Measurements from ENCODE around the gene POLR2J. TPM values are rescaled to one million over a fixed set of nuclear protein-coding genes. Genes with fewer than 3 reads are reported as not detected.

POLR2J gene
- total RNA-seq, 2 experiments from 2014 or later, result 49.1 to 54.7 TPM

- no peak for DNase-seq
- H3K9me3 Mint-ChIP-seq, result no peaks in the 10 kb centered on the region
- POLR2A ChIA-PET, result interaction anchor here (1.2 kb wide), 1 partner anchor 9 kb away, joined by 3 read pairs; the partner anchor contains the start of gene ALKBH4
- peaks cover 4% of the 10 kb centered on the region for H3K36me3 Mint-ChIP-seq (ENCODE audit: low read depth)
- no peaks in the 10 kb centered on the region for H3K4me1 Mint-ChIP-seq (ENCODE audit: low read depth)
- CTCF ChIA-PET, result interaction anchor here (2.5 kb wide), 1 partner anchor 61 kb away, joined by 6 read pairs; no protein-coding TSS in a partner anchor
- intact Hi-C loops (cut with micrococcal nuclease), result no loop called here
- H3K27ac Mint-ChIP-seq, result no peak overlapping the region
- no peak overlapping the region for H3K4me3 Mint-ChIP-seq
- H3K27me3 Mint-ChIP-seq, result no peaks in the 10 kb centered on the region
- ATAC-seq, result no peak
- TF ChIP-seq CTCF (IDR thresholded peaks at IDR 0.05), result no peak
Measured at GRCh38 chr7:102473271-102473991, 5.3 kb downstream of the POLR2J start.

GRCh38 chr7:102472126-102473041, 6.3 kb downstream of the POLR2J start:
- ATAC-seq (no peak), DNase-seq (no peak)
- Mint-ChIP-seq H3K27ac (no peak overlapping the region), H3K4me3 (no peak overlapping the region), H3K36me3 (ENCODE audit: low read depth) (peaks cover 4% of the 10 kb centered on the region), H3K27me3 (no peaks in the 10 kb centered on the region), H3K4me1 (ENCODE audit: low read depth) (no peaks in the 10 kb centered on the region), H3K9me3 (no peaks in the 10 kb centered on the region)
- ChIA-PET CTCF (interaction anchor here (2.5 kb wide), 1 partner anchor 60 kb away, joined by 6 read pairs; no protein-coding TSS in a partner anchor), POLR2A (interaction anchor here (1.9 kb wide), 1 partner anchor 39 kb away, joined by 5 read pairs; the partner anchor contains the start of gene ORAI2)
- intact Hi-C loops (cut with micrococcal nuclease), result no loop called here
- no peak for TF ChIP-seq CTCF (IDR thresholded peaks at IDR 0.05)

GRCh38 chr7:102471791-102472125, 7.0 kb downstream of the POLR2J start:
- intact Hi-C loops (cut with micrococcal nuclease), result no loop called here
- peaks cover 2% of the 10 kb centered on the region for H3K4me1 Mint-ChIP-seq (ENCODE audit: low read depth)
- no peak overlapping the region for H3K27ac Mint-ChIP-seq
- CTCF ChIA-PET, result interaction anchor here (2.5 kb wide), 1 partner anchor 59 kb away, joined by 6 read pairs; no protein-coding TSS in a partner anchor
- peaks cover 6% of the 10 kb centered on the region for H3K36me3 Mint-ChIP-seq (ENCODE audit: low read depth)
- TF ChIP-seq CTCF (IDR thresholded peaks at IDR 0.05), result no peak
- ATAC-seq (no peak), DNase-seq (no peak)
- no peak overlapping the region for H3K4me3 Mint-ChIP-seq
- POLR2A ChIA-PET, result interaction anchor here (1.9 kb wide), 1 partner anchor 38 kb away, joined by 5 read pairs; the partner anchor contains the start of gene ORAI2
- no peaks in the 10 kb centered on the region for H3K27me3 Mint-ChIP-seq
- H3K9me3 Mint-ChIP-seq, result no peaks in the 10 kb centered on the region

- H3K27ac Mint-ChIP-seq, result no peak overlapping the region
Measured at GRCh38 chr7:102469972-102470825, 8.5 kb downstream of the POLR2J start.

More at GRCh38 chr7:102469972-102470825, 8.5 kb downstream of the POLR2J start:
- Mint-ChIP-seq H3K9me3 (no peaks in the 10 kb centered on the region), H3K27me3 (no peaks in the 10 kb centered on the region), H3K4me1 (ENCODE audit: low read depth) (peaks cover 14% of the 10 kb centered on the region), H3K4me3 (no peak overlapping the region), H3K36me3 (ENCODE audit: low read depth) (peaks cover 6% of the 10 kb centered on the region)
- ChIA-PET POLR2A (interaction anchor here (1.9 kb wide), 1 partner anchor 36 kb away, joined by 5 read pairs; the partner anchor contains the start of gene ORAI2), CTCF (no interaction called here)
- intact Hi-C loops (cut with micrococcal nuclease), result no loop called here
- DNase-seq, result no peak
- no peak for TF ChIP-seq CTCF (IDR thresholded peaks at IDR 0.05)
- ATAC-seq, result no peak
